A549 (cell line): Measurements from ENCODE around the gene NTSR1. TPM values are rescaled to one million over a fixed set of nuclear protein-coding genes. Genes with fewer than 3 reads are reported as not detected.
A peak's percentile ranks its signal among the peaks of the same experiment; 100 is the strongest.

Source experiments
- ATAC-seq, 2 experiments: fragments of 200-7000 bp in 1 of 2; fragments of >200 bp in 1 of 2; cut with Nextera tagmentation in 1 of 2; cut with Tn5 transposase in 1 of 2; 3 replicates each; pipeline versions ENCODE4 v1.8.0 to v1.9.1; 2018 to 2020; ENCODE audit warnings: mild to moderate bottlenecking in 1 of 2, moderate library complexity in 1 of 2
- CTCF ChIA-PET: fragments of 300-600 bp; sonication (Branson Sonifier 250); formaldehyde crosslinking; extraction: SDS; loops from one replicate; lab custom pipeline; 2021; ENCODE audit warnings: antibody characterized with exemption, inconsistent platforms; lab: Yijun Ruan, JAX
- POLR2A ChIA-PET: fragments of 350-600 bp; formaldehyde crosslinking; extraction: SDS; loops from one replicate; lab custom pipeline; 2021; ENCODE audit warnings: antibody characterized with exemption, inconsistent platforms; lab: Yijun Ruan, JAX
- DNase-seq, 2 experiments: peaks; one replicate each; pipeline versions ENCODE4 v3.0.0 to v3.0.0-alpha.2; 2011 to 2016; ENCODE audit warnings: low read depth in 1 of 2, low spot score in 1 of 2
- FAIRE-seq: peaks from 2 replicates; lab custom pipeline; 2011; peaks lifted over from hg19 to GRCh38; lab: Jason Lieb, UNC
- H3K27ac ChIP-seq, 2 experiments: fragments of >200 bp; sonication (Bioruptor Twin); formaldehyde crosslinking; 3 replicates each; pipeline ENCODE4 v1.5.1; 2016 to 2017
- H3K4me1 ChIP-seq: fragments of >200 bp; sonication (Bioruptor Twin); formaldehyde crosslinking; 3 replicates; pipeline ENCODE4 v1.6.1; 2016
- H3K4me2 ChIP-seq: fragments of >200 bp; sonication (Bioruptor Twin); formaldehyde crosslinking; 3 replicates; pipeline ENCODE4 v1.6.1; 2016
- H3K4me3 ChIP-seq: fragments of >200 bp; sonication (Bioruptor Twin); formaldehyde crosslinking; 3 replicates; pipeline ENCODE4 v1.5.1; 2016
- H3K9me3 ChIP-seq: fragments of >200 bp; sonication (Bioruptor Twin); formaldehyde crosslinking; 3 replicates; pipeline ENCODE4 v1.6.1; 2016
- BHLHE40 ChIP-seq: IDR thresholded peaks from 2 replicates; pipeline ENCODE4 v1.6.1; 2012; ENCODE audit warnings: low read depth, low read length, inconsistent platforms
- CBX8 ChIP-seq: fragments of 200-600 bp; sonication (generic); IDR thresholded peaks from 2 replicates; pipeline ENCODE4 v1.6.1; 2016
- EHF ChIP-seq: fragments of 250-450 bp; sonication (Bioruptor Pico); IDR thresholded peaks from 2 replicates; pipeline ENCODE4 v1.5.0; 2020; ENCODE audit warnings: mild to moderate bottlenecking
- EHMT2 ChIP-seq: fragments of 200-600 bp; sonication (generic); IDR thresholded peaks from 2 replicates; pipeline ENCODE4 v1.6.1; 2016; ENCODE audit warnings: antibody characterized with exemption, low read depth, mild to moderate bottlenecking, moderate library complexity
- EP300 ChIP-seq, 2 experiments: fragments of >200 bp; sonication (Bioruptor Twin); formaldehyde crosslinking; IDR thresholded peaks; 2 replicates in 1 of 2; 3 replicates in 1 of 2; pipeline ENCODE4 v1.6.1; 2016 to 2017
- ESRRA ChIP-seq: fragments of 150-350 bp; IDR thresholded peaks from 2 replicates; pipeline ENCODE4 v1.6.1; 2014; ENCODE audit warnings: mild to moderate bottlenecking, low read length, borderline replicate concordance
- FOSL2 ChIP-seq, 2 experiments: fragments of 450-650 bp in 1 of 2; fragments of >200 bp in 1 of 2; sonication (Bioruptor Twin) in 1 of 2; formaldehyde crosslinking; IDR thresholded peaks; 2 replicates each; pipeline versions ENCODE4 v1.5.0 to v1.6.1; 2016 to 2020; ENCODE audit warnings: mild to moderate bottlenecking in 1 of 2, moderate library complexity in 1 of 2
- HDAC2 ChIP-seq: fragments of 200-600 bp; sonication (generic); IDR thresholded peaks from 2 replicates; pipeline ENCODE4 v1.6.1; 2016
- HOXB13 ChIP-seq: fragments of 250-450 bp; sonication (Bioruptor Pico); IDR thresholded peaks from 2 replicates; pipeline ENCODE4 v1.5.0; 2020; ENCODE audit warnings: low read depth, mild to moderate bottlenecking, moderate library complexity
- MAZ ChIP-seq: fragments of 150-350 bp; IDR thresholded peaks from 2 replicates; pipeline ENCODE4 v1.6.1; 2014; ENCODE audit warnings: antibody characterized with exemption, low read depth, low read length, borderline replicate concordance
- MYC ChIP-seq: IDR thresholded peaks from 2 replicates; pipeline ENCODE4 v1.6.1; 2012; ENCODE audit warnings: mild to moderate bottlenecking, inconsistent platforms, low read length, improper control_type of control experiment, borderline replicate concordance
- PHF8 ChIP-seq: fragments of 200-600 bp; sonication (generic); IDR thresholded peaks from 2 replicates; pipeline ENCODE4 v1.6.1; 2016; ENCODE audit warnings: low read depth, mild to moderate bottlenecking, antibody characterized with exemption, moderate library complexity, borderline replicate concordance
- POLR2A ChIP-seq: IDR thresholded peaks from 2 replicates; pipeline ENCODE4 v1.6.1; 2012; ENCODE audit warnings: mild to moderate bottlenecking, low read length
- RAD21 ChIP-seq, 2 experiments: fragments of >200 bp in 1 of 2; sonication (Bioruptor Twin) in 1 of 2; formaldehyde crosslinking in 1 of 2; IDR thresholded peaks in 1 of 2; conservative IDR thresholded peaks in 1 of 2; 2 replicates in 1 of 2; 3 replicates in 1 of 2; pipeline ENCODE4 v1.6.1; 2012 to 2018; ENCODE audit warnings: inconsistent platforms in 1 of 2
- RNF2 ChIP-seq: fragments of 200-600 bp; sonication (generic); IDR thresholded peaks from 2 replicates; pipeline ENCODE4 v1.6.1; 2016; ENCODE audit warnings: low read depth, mild to moderate bottlenecking, antibody characterized with exemption, moderate library complexity, borderline replicate concordance
- SMC3 ChIP-seq: fragments of >200 bp; sonication (Bioruptor Twin); formaldehyde crosslinking; IDR thresholded peaks from 3 replicates; pipeline ENCODE4 v1.6.1; 2018; ENCODE audit warnings: inconsistent platforms
- SREBF2 ChIP-seq: fragments of 450-650 bp; IDR thresholded peaks from 2 replicates; pipeline ENCODE4 v1.6.1; 2014; ENCODE audit warnings: mild to moderate bottlenecking, moderate library complexity
- TFCP2L1 ChIP-seq: fragments of 250-450 bp; sonication (Bioruptor Pico); IDR thresholded peaks from 2 replicates; pipeline ENCODE4 v1.5.0; 2021; ENCODE audit warnings: mild to moderate bottlenecking
- TP53 ChIP-seq: fragments of 250-450 bp; sonication (Bioruptor Pico); IDR thresholded peaks from 2 replicates; pipeline ENCODE4 v1.5.0; 2021; ENCODE audit warnings: mild to moderate bottlenecking, moderate library complexity
- ZFP36 ChIP-seq: fragments of 450-650 bp; IDR thresholded peaks from 2 replicates; pipeline ENCODE4 v1.6.1; 2014; ENCODE audit warnings: borderline replicate concordance; ENCODE audit not compliant: partially characterized antibody
- ZNF302 ChIP-seq: fragments of 250-450 bp; sonication (Bioruptor Pico); IDR thresholded peaks from 2 replicates; pipeline ENCODE4 v1.9.0; 2021; ENCODE audit warnings: inconsistent platforms, mild to moderate bottlenecking, moderate library complexity
- ZSCAN20 ChIP-seq: fragments of 250-450 bp; sonication (Bioruptor Pico); IDR thresholded peaks from 2 replicates; pipeline ENCODE4 v1.8.0; 2022; ENCODE audit warnings: mild to moderate bottlenecking, moderate library complexity
- WGBS: methylation state at CpG from one replicate; pipeline ENCODE4 v1.1.6; 2017; ENCODE audit errors: missing lambda C conversion rate; 5-methylcytosine and 5-hydroxymethylcytosine counted together
- polyA plus RNA-seq, 4 experiments: library from polyadenylated mRNA; depleted of rRNA in 3 of 4; stranded (reverse); fragments of >200 nt; fragmentation: RNase III in 1 of 4; extraction: RNeasy Plus Mini Kit Qiagen cat#74134 plus additional on column Dnase treatment in 1 of 4; gene quantifications; 2 replicates in 3 of 4; 3 replicates in 1 of 4; pipeline ENCODE4 v1.2.3, GENCODE V29; 2011 to 2017
- TF ChIP-seq, protein P1 (sequence below): IDR thresholded peaks from 2 replicates; pipeline ENCODE4 v1.6.1; 2012
- TF ChIP-seq, protein P2 (sequence below): fragments of 150-350 bp; IDR thresholded peaks from 2 replicates; pipeline ENCODE4 v1.6.1; 2014; ENCODE audit warnings: low read depth, mild to moderate bottlenecking, low read length
- TF ChIP-seq, protein P3 (sequence below): fragments of >200 bp; sonication (Bioruptor Twin); formaldehyde crosslinking; IDR thresholded peaks from 2 replicates; pipeline ENCODE4 v1.6.1; 2016
- TF ChIP-seq, protein P4 (sequence below): IDR thresholded peaks from 2 replicates; pipeline ENCODE4 v1.6.1; 2012
- TF ChIP-seq, protein P5 (sequence below): fragments of >200 bp; sonication (Bioruptor Twin); formaldehyde crosslinking; IDR thresholded peaks from 3 replicates; pipeline ENCODE4 v1.6.1; 2016
- TF ChIP-seq, protein P6 (sequence below): fragments of 250-450 bp; sonication (Bioruptor Pico); IDR thresholded peaks from 2 replicates; pipeline ENCODE4 v1.5.0; 2020; ENCODE audit warnings: low read depth, mild to moderate bottlenecking, moderate library complexity

Gene NTSR1
- polyA plus RNA-seq, 2 of the 4 experiments (the other 2 are of a cell fraction), result 0.03 TPM; not detected in 1

DNA sequence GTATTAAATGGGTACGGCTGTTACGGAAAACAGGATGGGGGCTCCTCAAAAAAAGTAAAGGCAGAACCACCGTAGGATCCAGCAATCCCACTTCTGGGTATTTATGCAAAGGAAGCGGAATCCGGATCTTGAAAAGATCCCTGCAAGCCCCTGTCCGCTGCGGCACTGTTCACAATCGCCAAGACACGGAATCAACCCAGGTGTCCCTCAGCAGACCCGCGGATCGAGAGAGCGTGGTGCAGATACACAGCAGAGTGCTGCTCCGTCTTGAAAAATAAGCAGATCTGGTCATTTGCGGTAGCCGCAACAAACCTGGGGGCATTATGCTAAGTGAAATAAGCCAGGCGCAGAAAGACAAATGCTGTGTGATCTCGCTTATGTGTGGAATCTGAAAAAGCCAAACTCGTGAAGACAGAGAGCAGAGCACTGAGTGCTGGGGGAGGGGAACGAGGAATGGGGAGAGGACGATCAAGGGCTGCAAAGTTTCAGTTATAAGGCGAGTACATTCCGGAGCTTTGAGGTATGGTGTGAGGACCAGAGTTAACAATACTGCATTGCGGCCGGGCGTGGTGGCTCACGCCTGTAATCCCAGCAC, 41.3 kb downstream of the NTSR1 start:
- Histone ChIP-seq H3K9me3 (no peaks in the 10 kb centered on the region; the same call in 2 of the 3 replicates), H3K27ac (no peak overlapping the region), H3K4me2 (no peak overlapping the region), H3K4me1 (no peaks in the 10 kb centered on the region; the same call in 2 of the 3 replicates), H3K4me3 (no peak overlapping the region)
- WGBS, result 72% methylated on average over 27 of the region's 27 CpGs
- ChIA-PET CTCF (interaction anchor here (1.0 to 1.9 kb wide), 2 partner anchors 9 to 24 kb away, joined by 4 to 6 read pairs; no protein-coding TSS in a partner anchor), POLR2A (no interaction called here)
- TF ChIP-seq HDAC2 (no peak), ZSCAN20 (CRISPR knock-in tag) (no peak), EHMT2 (no peak), SREBF2 (no peak), RAD21 (conservative IDR thresholded peaks at IDR 0.05 in 1 of 2, IDR thresholded peaks at IDR 0.05 in 1 of 2) (no peak), PHF8 (no peak), HOXB13 (CRISPR knock-in tag) (no peak), BHLHE40 (no peak), CBX8 (no peak), ZFP36 (no peak), FOSL2 (IDR thresholded peaks at IDR 0.05) (no peak), FOSL2 (CRISPR knock-in tag; IDR thresholded peaks at IDR 0.05) (no peak), ZNF302 (no peak), TP53 (CRISPR knock-in tag) (no peak), ESRRA (no peak), EP300 (IDR thresholded peaks at IDR 0.05) (no peak)
- TF ChIP-seq, protein P1, sequence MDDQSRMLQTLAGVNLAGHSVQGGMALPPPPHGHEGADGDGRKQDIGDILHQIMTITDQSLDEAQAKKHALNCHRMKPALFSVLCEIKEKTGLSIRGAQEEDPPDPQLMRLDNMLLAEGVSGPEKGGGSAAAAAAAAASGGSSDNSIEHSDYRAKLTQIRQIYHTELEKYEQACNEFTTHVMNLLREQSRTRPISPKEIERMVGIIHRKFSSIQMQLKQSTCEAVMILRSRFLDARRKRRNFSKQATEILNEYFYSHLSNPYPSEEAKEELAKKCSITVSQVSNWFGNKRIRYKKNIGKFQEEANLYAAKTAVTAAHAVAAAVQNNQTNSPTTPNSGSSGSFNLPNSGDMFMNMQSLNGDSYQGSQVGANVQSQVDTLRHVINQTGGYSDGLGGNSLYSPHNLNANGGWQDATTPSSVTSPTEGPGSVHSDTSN, result no peak
- TF ChIP-seq, protein P2, sequence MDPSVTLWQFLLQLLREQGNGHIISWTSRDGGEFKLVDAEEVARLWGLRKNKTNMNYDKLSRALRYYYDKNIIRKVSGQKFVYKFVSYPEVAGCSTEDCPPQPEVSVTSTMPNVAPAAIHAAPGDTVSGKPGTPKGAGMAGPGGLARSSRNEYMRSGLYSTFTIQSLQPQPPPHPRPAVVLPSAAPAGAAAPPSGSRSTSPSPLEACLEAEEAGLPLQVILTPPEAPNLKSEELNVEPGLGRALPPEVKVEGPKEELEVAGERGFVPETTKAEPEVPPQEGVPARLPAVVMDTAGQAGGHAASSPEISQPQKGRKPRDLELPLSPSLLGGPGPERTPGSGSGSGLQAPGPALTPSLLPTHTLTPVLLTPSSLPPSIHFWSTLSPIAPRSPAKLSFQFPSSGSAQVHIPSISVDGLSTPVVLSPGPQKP, result no peak
- TF ChIP-seq, protein P3, sequence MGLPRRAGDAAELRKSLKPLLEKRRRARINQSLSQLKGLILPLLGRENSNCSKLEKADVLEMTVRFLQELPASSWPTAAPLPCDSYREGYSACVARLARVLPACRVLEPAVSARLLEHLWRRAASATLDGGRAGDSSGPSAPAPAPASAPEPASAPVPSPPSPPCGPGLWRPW, result no peak
- TF ChIP-seq, protein P4, sequence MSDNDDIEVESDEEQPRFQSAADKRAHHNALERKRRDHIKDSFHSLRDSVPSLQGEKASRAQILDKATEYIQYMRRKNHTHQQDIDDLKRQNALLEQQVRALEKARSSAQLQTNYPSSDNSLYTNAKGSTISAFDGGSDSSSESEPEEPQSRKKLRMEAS, result no peak
- TF ChIP-seq, protein P5, sequence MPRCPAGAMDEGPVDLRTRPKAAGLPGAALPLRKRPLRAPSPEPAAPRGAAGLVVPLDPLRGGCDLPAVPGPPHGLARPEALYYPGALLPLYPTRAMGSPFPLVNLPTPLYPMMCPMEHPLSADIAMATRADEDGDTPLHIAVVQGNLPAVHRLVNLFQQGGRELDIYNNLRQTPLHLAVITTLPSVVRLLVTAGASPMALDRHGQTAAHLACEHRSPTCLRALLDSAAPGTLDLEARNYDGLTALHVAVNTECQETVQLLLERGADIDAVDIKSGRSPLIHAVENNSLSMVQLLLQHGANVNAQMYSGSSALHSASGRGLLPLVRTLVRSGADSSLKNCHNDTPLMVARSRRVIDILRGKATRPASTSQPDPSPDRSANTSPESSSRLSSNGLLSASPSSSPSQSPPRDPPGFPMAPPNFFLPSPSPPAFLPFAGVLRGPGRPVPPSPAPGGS, result no peak
- no peak for ATAC-seq
- no peak for FAIRE-seq
- no peak for DNase-seq

DNA sequence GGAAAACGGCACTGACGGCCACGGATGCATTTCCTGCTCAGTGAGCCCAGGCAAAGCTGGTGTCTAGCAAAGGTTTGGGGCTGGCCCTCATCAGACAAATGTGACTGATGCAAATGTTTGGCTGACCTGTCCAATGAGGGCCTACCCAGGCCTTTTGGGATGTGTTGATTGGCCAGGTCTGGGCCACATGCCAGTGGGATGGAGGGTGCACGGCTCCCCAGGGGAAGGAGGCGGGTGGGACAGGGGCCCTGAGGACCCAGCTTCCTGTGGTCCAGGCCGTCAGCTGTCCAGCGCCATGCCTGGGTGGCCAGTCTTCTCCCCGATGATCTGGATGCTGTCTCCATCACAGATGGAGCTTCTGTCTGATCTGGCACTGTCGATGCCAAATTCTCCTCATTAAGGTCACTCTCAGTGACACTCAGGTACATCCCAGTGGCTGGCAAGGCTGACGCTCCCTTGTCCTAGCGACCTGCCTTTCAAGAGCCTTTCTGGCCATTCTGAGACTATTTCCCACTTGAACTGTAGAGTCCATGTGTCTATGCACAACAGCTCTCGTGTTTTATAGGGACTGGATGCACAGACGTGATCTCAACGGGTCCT, 43.0 kb downstream of the NTSR1 start:
- Histone ChIP-seq H3K27ac (no peak overlapping the region), H3K4me2 (no peak overlapping the region), H3K4me3 (no peak overlapping the region), H3K4me1 (peaks cover 3% of the 10 kb centered on the region; the same call in 1 of the 3 replicates), H3K9me3 (no peaks in the 10 kb centered on the region; the same call in 2 of the 3 replicates)
- no peak for FAIRE-seq
- ChIA-PET CTCF (interaction anchor here (0.7 to 3.5 kb wide), 7 partner anchors 9 to 82 kb away, joined by 3 to 22 read pairs (median 3); no protein-coding TSS in a partner anchor), POLR2A (no interaction called here)
- ATAC-seq, result 0 out of 6 replicates have a peak, but pooled peaks of 1 of the 2 experiments have one; percentile 17
- DNase-seq, result no peak
- TF ChIP-seq, protein P6, sequence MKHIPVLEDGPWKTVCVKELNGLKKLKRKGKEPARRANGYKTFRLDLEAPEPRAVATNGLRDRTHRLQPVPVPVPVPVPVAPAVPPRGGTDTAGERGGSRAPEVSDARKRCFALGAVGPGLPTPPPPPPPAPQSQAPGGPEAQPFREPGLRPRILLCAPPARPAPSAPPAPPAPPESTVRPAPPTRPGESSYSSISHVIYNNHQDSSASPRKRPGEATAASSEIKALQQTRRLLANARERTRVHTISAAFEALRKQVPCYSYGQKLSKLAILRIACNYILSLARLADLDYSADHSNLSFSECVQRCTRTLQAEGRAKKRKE, result no peak
- no peak for TF ChIP-seq HDAC2
- no peak for TF ChIP-seq MYC
- TF ChIP-seq POLR2A, result no peak
- no peak for TF ChIP-seq SMC3
- no peak for TF ChIP-seq TFCP2L1 (CRISPR knock-in tag)
- TF ChIP-seq MAZ, result no peak
- TF ChIP-seq RNF2, result no peak
- TF ChIP-seq EHF (CRISPR knock-in tag), result no peak
- TF ChIP-seq ZFP36, result no peak
- WGBS, result 82% methylated on average over 14 of the region's 14 CpGs
